ENCODE data around the gene LYRM9.

LYRM9 gene

GRCh38 chr17:27855454-27855853, 37.7 kb downstream of the LYRM9 start:
- no peak for TF ChIP-seq CTCF (IDR thresholded peaks at IDR 0.05)

GRCh38 chr17:27854163-27854562, 39.0 kb downstream of the LYRM9 start:
- TF ChIP-seq CTCF (IDR thresholded peaks at IDR 0.05) = no peak

GRCh38 chr17:27853091-27853490, 40.1 kb downstream of the LYRM9 start:
- TF ChIP-seq CTCF (IDR thresholded peaks at IDR 0.05) = no peak

GRCh38 chr17:27849474-27850185, 43.5 kb downstream of the LYRM9 start:
- TF ChIP-seq CTCF (IDR thresholded peaks at IDR 0.05) = no peak

GRCh38 chr17:27848931-27849330, 44.2 kb downstream of the LYRM9 start:
- TF ChIP-seq CTCF (IDR thresholded peaks at IDR 0.05) = no peak

- TF ChIP-seq CTCF (IDR thresholded peaks at IDR 0.05) = no peak
These were observed 47.0 kb downstream of the LYRM9 start for GRCh38 chr17:27846042-27846655.

- no peak for TF ChIP-seq CTCF (IDR thresholded peaks at IDR 0.05)
These were observed 47.7 kb downstream of the LYRM9 start for GRCh38 chr17:27845264-27846041.

Data from LNCAP (cell line).